ENCODE results near the gene NEURL2.

NEURL2 gene

DNA sequence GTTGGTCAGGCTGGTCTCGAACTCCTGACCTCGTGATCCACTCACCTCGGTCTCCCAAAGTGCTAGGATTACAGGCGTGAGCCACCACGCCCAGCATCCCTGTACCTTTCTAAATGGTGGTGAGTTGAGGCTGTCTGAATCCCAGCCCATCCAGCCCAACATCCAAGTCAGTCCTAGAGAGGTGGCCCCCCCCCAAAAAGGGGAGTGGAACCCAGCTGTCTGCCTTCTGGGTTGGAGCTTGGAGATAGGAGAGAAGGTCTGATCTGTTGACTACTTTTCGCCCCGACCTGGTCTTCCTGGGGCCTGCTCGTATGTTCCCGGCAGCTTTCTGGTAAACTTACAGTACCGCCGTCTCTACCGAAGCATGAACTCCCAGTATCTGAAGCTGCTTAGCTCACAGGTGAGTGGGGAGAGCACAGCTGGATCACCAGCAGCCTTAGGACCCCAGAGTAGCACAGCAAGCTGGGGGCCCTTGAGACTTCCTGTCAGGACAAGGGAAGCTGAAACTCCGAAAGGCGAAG lies 5.7 kb upstream of the NEURL2 start:
- no peaks in the 10 kb centered on the region for H3K79me1 ChIP-seq (ENCODE audit: low read length)
- no peak overlapping the region for H3K27ac ChIP-seq (ENCODE audit: low read depth, low read length)
- WGBS (ENCODE audit: extremely low coverage, insufficient coverage, insufficient read length), result no CpG with 5 or more reads among the region's 14 CpGs
- no peak overlapping the region for H3K9ac ChIP-seq (ENCODE audit: low read length)
- H3K4me2 ChIP-seq (ENCODE audit: low read length), result no peak overlapping the region
- no peak overlapping the region for H4K12ac ChIP-seq (ENCODE audit: low read depth, low read length)
- H3K4me3 ChIP-seq (ENCODE audit: low read depth, low read length), result no peak overlapping the region
- H3K4me1 ChIP-seq (ENCODE audit: control insufficient read depth in 1 of 2, insufficient read depth in 2 of 2, low read length in 2 of 2), result peaks cover 6 to 7% of the 10 kb centered on the region in 2 experiments
- peaks cover 34 to 48% of the 10 kb centered on the region in 2 experiments for H3K36me3 ChIP-seq (ENCODE audit: control insufficient read depth in 1 of 2, insufficient read depth in 2 of 2, low read length in 2 of 2)
- no peak overlapping the region for H2AFZ ChIP-seq (ENCODE audit: insufficient read depth, low read length, poor library complexity)
- no peak overlapping the region for H2AK5ac ChIP-seq (ENCODE audit: low read length)
- H2BK120ac ChIP-seq (ENCODE audit: insufficient read depth, low read length, poor library complexity), result no peak overlapping the region
- no peak overlapping the region for H4K91ac ChIP-seq (ENCODE audit: low read depth, low read length)
- no peak overlapping the region for H3K4ac ChIP-seq (ENCODE audit: low read depth, low read length)
- H4K8ac ChIP-seq (ENCODE audit: low read depth, low read length), result no peak overlapping the region
- H3K14ac ChIP-seq (ENCODE audit: low read length), result no peak overlapping the region
- peaks cover 2% of the 10 kb centered on the region for H3K9me3 ChIP-seq (ENCODE audit: insufficient read depth, low read depth, low read length)
- H3K23ac ChIP-seq (ENCODE audit: low read length), result no peak overlapping the region
- no peak overlapping the region for H2BK12ac ChIP-seq (ENCODE audit: low read length)
- H2BK5ac ChIP-seq (ENCODE audit: low read depth, low read length, poor library complexity), result no peak overlapping the region
- no peaks in the 10 kb centered on the region for H3K27me3 ChIP-seq (ENCODE audit: insufficient read depth, low read length)
- no peak overlapping the region for H3K18ac ChIP-seq (ENCODE audit: low read length)
- no peak for DNase-seq
- no peaks in the 10 kb centered on the region for H3K79me2 ChIP-seq (ENCODE audit: control insufficient read depth, insufficient read depth, low read length, poor library complexity)

GRCh38 chr20:45894797-45895196 lies 3.8 kb upstream of the NEURL2 start:
- no peak for DNase-seq
- H2AK5ac ChIP-seq (ENCODE audit: low read length), result no peak overlapping the region
- H2AFZ ChIP-seq (ENCODE audit: insufficient read depth, low read length, poor library complexity), result no peak overlapping the region
- no peak overlapping the region for H3K18ac ChIP-seq (ENCODE audit: low read length)
- H3K4ac ChIP-seq (ENCODE audit: low read depth, low read length), result no peak overlapping the region
- H3K27ac ChIP-seq (ENCODE audit: low read depth, low read length), result no peak overlapping the region
- H3K23ac ChIP-seq (ENCODE audit: low read length), result no peak overlapping the region
- peaks cover 9 to 15% of the 10 kb centered on the region in 2 experiments for H3K4me1 ChIP-seq (ENCODE audit: control insufficient read depth in 1 of 2, insufficient read depth in 2 of 2, low read length in 2 of 2)
- H3K27me3 ChIP-seq (ENCODE audit: insufficient read depth, low read length), result no peaks in the 10 kb centered on the region
- no peak overlapping the region for H2BK12ac ChIP-seq (ENCODE audit: low read length)
- H3K9ac ChIP-seq (ENCODE audit: low read length), result no peak overlapping the region
- H3K14ac ChIP-seq (ENCODE audit: low read length), result no peak overlapping the region
- no peak overlapping the region for H3K4me3 ChIP-seq (ENCODE audit: low read depth, low read length)
- H2BK120ac ChIP-seq (ENCODE audit: insufficient read depth, low read length, poor library complexity), result no peak overlapping the region
- no peak overlapping the region for H2BK5ac ChIP-seq (ENCODE audit: low read depth, low read length, poor library complexity)
- H4K91ac ChIP-seq (ENCODE audit: low read depth, low read length), result no peak overlapping the region
- H3K9me3 ChIP-seq (ENCODE audit: insufficient read depth, low read depth, low read length), result peaks cover 2% of the 10 kb centered on the region
- H3K36me3 ChIP-seq (ENCODE audit: control insufficient read depth in 1 of 2, insufficient read depth in 2 of 2, low read length in 2 of 2), result peaks cover 28 to 47% of the 10 kb centered on the region in 2 experiments
- no peak overlapping the region for H3K4me2 ChIP-seq (ENCODE audit: low read length)
- H4K12ac ChIP-seq (ENCODE audit: low read depth, low read length), result no peak overlapping the region
- H4K8ac ChIP-seq (ENCODE audit: low read depth, low read length), result no peak overlapping the region
- H3K79me2 ChIP-seq (ENCODE audit: control insufficient read depth, insufficient read depth, low read length, poor library complexity), result peaks cover 4% of the 10 kb centered on the region
- peaks cover 9% of the 10 kb centered on the region for H3K79me1 ChIP-seq (ENCODE audit: low read length)
- no CpG with 5 or more reads among the region's 12 CpGs for WGBS (ENCODE audit: extremely low coverage, insufficient coverage, insufficient read length)

GRCh38 chr20:45893831-45894230 lies 2.8 kb upstream of the NEURL2 start:
- Histone ChIP-seq H2AK5ac (ENCODE audit: low read length) (no peak overlapping the region), H2BK120ac (ENCODE audit: insufficient read depth, low read length, poor library complexity) (no peak overlapping the region), H2AFZ (ENCODE audit: insufficient read depth, low read length, poor library complexity) (no peak overlapping the region), H4K12ac (ENCODE audit: low read depth, low read length) (no peak overlapping the region), H2BK5ac (ENCODE audit: low read depth, low read length, poor library complexity) (no peak overlapping the region), H3K79me1 (ENCODE audit: low read length) (peaks cover 9% of the 10 kb centered on the region), H3K9ac (ENCODE audit: low read length) (no peak overlapping the region), H3K18ac (ENCODE audit: low read length) (no peak overlapping the region), H3K14ac (ENCODE audit: low read length) (no peak overlapping the region), H3K27ac (ENCODE audit: low read depth, low read length) (no peak overlapping the region), H3K9me3 (ENCODE audit: insufficient read depth, low read depth, low read length) (no peaks in the 10 kb centered on the region), H3K4me3 (ENCODE audit: low read depth, low read length) (no peak overlapping the region), H4K8ac (ENCODE audit: low read depth, low read length) (no peak overlapping the region), H3K79me2 (ENCODE audit: control insufficient read depth, insufficient read depth, low read length, poor library complexity) (peaks cover 4% of the 10 kb centered on the region), H4K91ac (ENCODE audit: low read depth, low read length) (no peak overlapping the region), H2BK12ac (ENCODE audit: low read length) (no peak overlapping the region), H3K4me1 (ENCODE audit: control insufficient read depth in 1 of 2, insufficient read depth in 2 of 2, low read length in 2 of 2) (peaks cover 9 to 15% of the 10 kb centered on the region in 2 experiments), H3K36me3 (ENCODE audit: control insufficient read depth in 1 of 2, insufficient read depth in 2 of 2, low read length in 2 of 2) (peaks cover 24 to 40% of the 10 kb centered on the region in 2 experiments), H3K4me2 (ENCODE audit: low read length) (no peak overlapping the region), H3K23ac (ENCODE audit: low read length) (no peak overlapping the region), H3K27me3 (ENCODE audit: insufficient read depth, low read length) (no peaks in the 10 kb centered on the region), H3K4ac (ENCODE audit: low read depth, low read length) (no peak overlapping the region)
- no peak for DNase-seq
- no CpG with 5 or more reads among the region's 4 CpGs for WGBS (ENCODE audit: extremely low coverage, insufficient coverage, insufficient read length)

GRCh38 chr20:45892828-45893500 lies 2.0 kb upstream of the NEURL2 start:
- DNase-seq, result no peak
- no peak overlapping the region for H3K23ac ChIP-seq (ENCODE audit: low read length)
- peaks cover 17 to 31% of the 10 kb centered on the region in 2 experiments for H3K36me3 ChIP-seq (ENCODE audit: control insufficient read depth in 1 of 2, insufficient read depth in 2 of 2, low read length in 2 of 2)
- no peak overlapping the region for H4K91ac ChIP-seq (ENCODE audit: low read depth, low read length)
- no peak overlapping the region for H2AFZ ChIP-seq (ENCODE audit: insufficient read depth, low read length, poor library complexity)
- no peak overlapping the region for H2AK5ac ChIP-seq (ENCODE audit: low read length)
- H3K9ac ChIP-seq (ENCODE audit: low read length), result no peak overlapping the region
- H3K4me2 ChIP-seq (ENCODE audit: low read length), result no peak overlapping the region
- no peaks in the 10 kb centered on the region for H3K9me3 ChIP-seq (ENCODE audit: insufficient read depth, low read depth, low read length)
- no peak overlapping the region for H3K4me3 ChIP-seq (ENCODE audit: low read depth, low read length)
- no peaks in the 10 kb centered on the region for H3K27me3 ChIP-seq (ENCODE audit: insufficient read depth, low read length)
- no peak overlapping the region for H3K18ac ChIP-seq (ENCODE audit: low read length)
- H3K27ac ChIP-seq (ENCODE audit: low read depth, low read length), result no peak overlapping the region
- no peak overlapping the region for H3K4ac ChIP-seq (ENCODE audit: low read depth, low read length)
- H2BK5ac ChIP-seq (ENCODE audit: low read depth, low read length, poor library complexity), result no peak overlapping the region
- no peak overlapping the region for H2BK120ac ChIP-seq (ENCODE audit: insufficient read depth, low read length, poor library complexity)
- H3K14ac ChIP-seq (ENCODE audit: low read length), result no peak overlapping the region
- H3K79me1 ChIP-seq (ENCODE audit: low read length), result peaks cover 9% of the 10 kb centered on the region
- H4K12ac ChIP-seq (ENCODE audit: low read depth, low read length), result no peak overlapping the region
- no CpG with 5 or more reads among the region's 4 CpGs for WGBS (ENCODE audit: extremely low coverage, insufficient coverage, insufficient read length)
- H2BK12ac ChIP-seq (ENCODE audit: low read length), result no peak overlapping the region
- peaks cover 9 to 15% of the 10 kb centered on the region in 2 experiments for H3K4me1 ChIP-seq (ENCODE audit: control insufficient read depth in 1 of 2, insufficient read depth in 2 of 2, low read length in 2 of 2)
- H3K79me2 ChIP-seq (ENCODE audit: control insufficient read depth, insufficient read depth, low read length, poor library complexity), result peaks cover 4% of the 10 kb centered on the region
- H4K8ac ChIP-seq (ENCODE audit: low read depth, low read length), result no peak overlapping the region

All from trophoblast cell (in vitro differentiated cells and primary cell).